B cell (primary cell): ENCODE results near the gene LRBA. TPM values are rescaled to one million over a fixed set of nuclear protein-coding genes. Genes with fewer than 3 reads are reported as not detected.

ENCODE experiments used
- ATAC-seq: fragments of 200-7000 bp; cut with Tn5 transposase; one replicate; pipeline ENCODE4 v1.10.0; 2021; ENCODE audit warnings: low read depth, mild to moderate bottlenecking, moderate number of reproducible peaks, moderate library complexity
- CTCF ChIA-PET: fragments of 350-600 bp; sonication (Branson Sonifier 250); formaldehyde crosslinking; loops from one replicate; lab custom pipeline; 2021; ENCODE audit warnings: antibody characterized with exemption, inconsistent platforms; lab: Charles Lee
- POLR2A ChIA-PET: fragments of 350-600 bp; sonication (Branson Sonifier 250); formaldehyde crosslinking; loops from one replicate; lab custom pipeline; 2021; ENCODE audit warnings: antibody characterized with exemption; lab: Charles Lee
- DNase-seq: peaks from one replicate; pipeline ENCODE4 v3.0.0; 2013
- H2AFZ ChIP-seq: 2 replicates; pipeline ENCODE4 v1.6.1; 2012; ENCODE audit warnings: mild to moderate bottlenecking, low read depth, low read length; ENCODE audit not compliant: insufficient read depth, poor library complexity, severe bottlenecking
- H3K27ac ChIP-seq, 2 donors: 1 replicate in 1 of 2; 2 replicates in 1 of 2; pipeline ENCODE4 v1.5.1; 2012 to 2013; ENCODE audit warnings: low read length in 2 of 2, mild to moderate bottlenecking in 2 of 2, moderate library complexity in 1 of 2
- H3K27me3 ChIP-seq, 4 experiments: fragments of 200-600 bp in 1 of 4; sonication (generic) in 1 of 4; replicated peaks in 1 of 4; 1 replicate in 2 of 4; 2 replicates in 2 of 4; pipeline versions ENCODE4 v1.6.1 to v1.7.0; 2013 to 2016; ENCODE audit warnings: low read length in 3 of 4, mild to moderate bottlenecking in 2 of 4, mixed read lengths in 1 of 4, moderate library complexity in 1 of 4; ENCODE audit not compliant: insufficient read depth in 4 of 4, control insufficient read depth in 3 of 4; ENCODE audit errors: control extremely low read depth in 1 of 4
- H3K36me3 ChIP-seq, 2 experiments: replicated peaks in 1 of 2; 1 replicate in 1 of 2; 2 replicates in 1 of 2; pipeline versions ENCODE4 v1.6.1 to v1.7.1; 2013; ENCODE audit warnings: low read length in 1 of 2; ENCODE audit not compliant: insufficient read depth in 2 of 2, control insufficient read depth in 1 of 2; ENCODE audit errors: control extremely low read depth in 1 of 2, extremely low read depth in 1 of 2
- H3K4me1 ChIP-seq, 2 donors: fragments of 200-600 bp in 1 of 2; sonication (generic) in 1 of 2; 1 replicate in 1 of 2; 2 replicates in 1 of 2; pipeline versions ENCODE4 v1.5.1 to v1.6.1; 2013 to 2017; ENCODE audit warnings: low read length in 2 of 2; ENCODE audit not compliant: control insufficient read depth in 2 of 2, insufficient read depth in 2 of 2
- H3K4me2 ChIP-seq: replicated peaks from 2 replicates; pipeline ENCODE3; 2012; ENCODE audit warnings: mild to moderate bottlenecking, low read depth, low read length; ENCODE audit not compliant: poor library complexity, severe bottlenecking
- H3K4me3 ChIP-seq, 5 experiments: fragments of 200-600 bp in 1 of 5; sonication (generic) in 1 of 5; 1 replicate in 3 of 5; 2 replicates in 2 of 5; pipeline versions ENCODE4 v1.5.1 to v1.7.0; 2011 to 2016; ENCODE audit warnings: low read length in 4 of 5, mild to moderate bottlenecking in 4 of 5, low read depth in 2 of 5, control low read depth in 1 of 5, moderate library complexity in 1 of 5; ENCODE audit not compliant: insufficient read depth in 1 of 5; ENCODE audit errors: control extremely low read depth in 1 of 5, extremely low read depth in 1 of 5
- H3K79me2 ChIP-seq: fragments of 200-600 bp; sonication (generic); one replicate; pipeline ENCODE4 v1.6.0; 2016; ENCODE audit warnings: low read length; ENCODE audit not compliant: control insufficient read depth, insufficient read depth
- H3K9ac ChIP-seq: fragments of 200-600 bp; sonication (generic); 2 replicates; pipeline ENCODE4 v1.6.1; 2017; ENCODE audit warnings: mild to moderate bottlenecking, low read length, moderate library complexity
- H3K9me3 ChIP-seq, 3 donors: one replicate each; pipeline versions ENCODE4 v1.6.1 to v1.7.1; 2013; ENCODE audit warnings: low read length in 2 of 3; ENCODE audit not compliant: control insufficient read depth in 2 of 3, insufficient read depth in 1 of 3; ENCODE audit errors: control extremely low read depth in 1 of 3
- H4K20me1 ChIP-seq: 2 replicates; pipeline ENCODE4 v1.6.0; 2012; ENCODE audit warnings: mild to moderate bottlenecking, low read length; ENCODE audit not compliant: insufficient read depth, control insufficient read depth, poor library complexity, severe bottlenecking
- H3K27ac Mint-ChIP-seq: one replicate; pipeline ENCODE4 v1.8.0; 2021; ENCODE audit warnings: mixed read lengths
- H3K27me3 Mint-ChIP-seq: one replicate; pipeline ENCODE4 v1.8.0; 2021; ENCODE audit warnings: mixed read lengths
- H3K4me1 Mint-ChIP-seq: one replicate; pipeline ENCODE4 v1.8.0; 2021; ENCODE audit warnings: mixed read lengths
- H3K4me3 Mint-ChIP-seq: one replicate; pipeline ENCODE4 v1.8.0; 2021; ENCODE audit warnings: mixed read lengths
- H3K9me3 Mint-ChIP-seq: one replicate; pipeline ENCODE4 v1.8.0; 2022; ENCODE audit warnings: mixed read lengths; ENCODE audit not compliant: insufficient read depth
- CTCF ChIP-seq: fragments of 200-600 bp; IDR thresholded peaks from one replicate; pipeline ENCODE4 v1.8.0; 2022; ENCODE audit warnings: antibody characterized with exemption, mild to moderate bottlenecking
- EZH2 ChIP-seq: IDR thresholded peaks from 2 replicates; pipeline ENCODE4 v1.6.1; 2012; ENCODE audit warnings: borderline replicate concordance, low read depth, mild to moderate bottlenecking, moderate library complexity, low read length; ENCODE audit not compliant: insufficient read depth, poor library complexity, severe bottlenecking
- WGBS: methylation state at CpG from one replicate; pipeline ENCODE4 v1.1.5; 2013; ENCODE audit warnings: missing lambda C conversion rate; ENCODE audit not compliant: insufficient coverage; 5-methylcytosine and 5-hydroxymethylcytosine counted together
- intact Hi-C: fragments of 100-400 bp; cut with micrococcal nuclease; formaldehyde crosslinking; loops from one replicate; pipeline ENCODE4 v1.10.0; 2022
- polyA plus RNA-seq: library from polyadenylated mRNA; depleted of rRNA; stranded (reverse); fragments of >200 nt; gene quantifications from 2 replicates; pipeline ENCODE4 v1.2.3, GENCODE V29; 2012
- total RNA-seq, 2 donors: library from RNA; stranded (reverse); fragments of 120-200 nt in 1 of 2; gene quantifications; 1 replicate in 1 of 2; 2 replicates in 1 of 2; pipeline versions ENCODE4 v1.2.3 to v1.2.4, GENCODE V29; 2013 to 2022

Gene LRBA
- total and polyA plus RNA-seq, 2 donors (not counting 1 experiment from before 2014, with no cell fraction given) = 17.5 to 86.7 TPM

DNA sequence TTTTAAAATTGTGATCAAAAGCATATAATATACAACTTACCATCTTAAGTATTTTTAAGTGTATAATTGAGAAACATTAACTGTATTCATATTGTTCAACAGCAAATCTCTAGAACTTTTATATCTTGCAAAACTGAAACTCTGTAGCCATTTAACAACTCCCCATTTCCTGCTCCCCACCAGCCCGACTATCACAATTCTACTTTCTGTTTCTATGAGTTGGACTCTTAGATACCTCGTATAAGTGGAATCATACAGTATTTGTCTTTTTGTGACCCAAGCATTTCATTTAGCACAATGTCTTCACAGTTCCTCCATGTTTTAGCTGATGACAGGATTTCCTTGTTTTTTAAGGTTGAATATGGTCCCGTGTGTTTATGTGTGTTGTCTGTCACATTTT is 106.0 kb downstream of the LRBA start:
- H3K4me3 Mint-ChIP-seq = no peak overlapping the region

More for the DNA sequence above, 106.0 kb downstream of the LRBA start:
- CTCF ChIA-PET = no interaction called here
- Histone ChIP-seq H3K4me2 (no peak overlapping the region), H3K27ac (no peak overlapping the region), H3K36me3 (peaks cover 21 to 37% of the 10 kb centered on the region in 2 experiments), H3K4me1 (no peaks in the 10 kb centered on the region), H2AFZ (no peak overlapping the region), H4K20me1 (no peaks in the 10 kb centered on the region), H3K27me3 (no peaks in the 10 kb centered on the region), H3K9me3 (peaks cover 0 to 7% (median 0%) of the 10 kb centered on the region in 3 donors), H3K79me2 (no peaks in the 10 kb centered on the region), H3K4me3 (no peak overlapping the region), H3K9ac (no peak overlapping the region)
- Mint-ChIP-seq H3K27me3 (no peaks in the 10 kb centered on the region), H3K9me3 (peaks cover 4% of the 10 kb centered on the region), H3K27ac (no peak overlapping the region), H3K4me1 (peaks cover 5% of the 10 kb centered on the region)
- DNase-seq (no peak), ATAC-seq (no peak)
- intact Hi-C loops = no loop called here
- WGBS = no CpG with 5 or more reads among the region's 3 CpGs
- POLR2A ChIA-PET = no interaction called here
- no peak for TF ChIP-seq CTCF
- TF ChIP-seq EZH2 = no peak
